ENCODE results near the gene PEX10. TPM values are rescaled to one million over a fixed set of nuclear protein-coding genes. Genes with fewer than 3 reads are reported as not detected.

PEX10 gene
- total RNA-seq, 1 experiment from 2014 or later, result 21.9 TPM

DNA sequence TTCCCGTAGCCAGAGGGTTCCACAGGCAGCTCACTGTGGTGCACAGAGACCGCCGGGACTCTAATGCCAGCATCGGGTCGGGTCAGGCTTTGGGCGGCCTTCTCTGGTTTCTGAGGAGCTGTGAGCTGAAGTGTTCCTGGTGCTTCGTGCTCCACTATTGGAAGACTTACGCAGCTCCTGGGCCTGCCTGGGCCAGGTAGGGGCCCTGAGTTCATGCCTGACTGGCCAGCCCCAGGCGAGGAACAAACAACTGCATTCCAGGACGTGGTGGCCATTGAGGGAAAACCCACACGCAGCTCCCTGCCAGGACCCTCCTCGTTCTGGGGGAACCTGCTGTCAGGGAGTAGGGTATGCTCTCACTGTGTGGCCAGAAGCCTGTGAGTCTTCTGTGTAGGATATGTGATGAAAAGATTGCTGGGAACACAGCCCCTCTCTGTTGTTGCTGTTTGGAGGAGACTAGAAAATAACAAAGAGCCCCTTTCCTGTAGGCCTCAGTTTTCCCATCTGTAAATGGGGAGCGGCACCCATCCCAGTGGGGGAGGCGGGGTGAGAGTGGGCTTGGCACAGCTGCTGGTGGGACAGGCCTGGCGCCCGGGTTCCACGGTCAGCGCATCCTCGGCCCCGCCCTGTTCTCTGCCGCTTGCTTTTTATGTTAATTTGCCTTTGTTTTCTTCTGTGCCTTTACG is 12.3 kb downstream of the PEX10 start:
- intact Hi-C loops (cut with micrococcal nuclease; ENCODE audit: unreplicated experiment), result no loop called here
- no peaks in the 10 kb centered on the region; the same call in 1 of the 2 replicates for H3K36me3 ChIP-seq (ENCODE audit: control insufficient read depth, insufficient read depth, low read length)
- Mint-ChIP-seq H3K27me3 (ENCODE audit: insufficient read depth, unreplicated experiment) (no peaks in the 10 kb centered on the region), H3K36me3 (ENCODE audit: insufficient read depth, unreplicated experiment) (peaks cover 71% of the 10 kb centered on the region), H3K27ac (ENCODE audit: unreplicated experiment) (no peak overlapping the region), H3K4me1 (ENCODE audit: low read depth, unreplicated experiment) (no peaks in the 10 kb centered on the region), H3K9me3 (ENCODE audit: unreplicated experiment) (no peaks in the 10 kb centered on the region), H3K4me3 (ENCODE audit: unreplicated experiment) (no peak overlapping the region)
- ChIA-PET CTCF (no interaction called here), POLR2A (no interaction called here)
- no peak for DNase-seq
- H3K4me3 ChIP-seq (ENCODE audit: low read depth, low read length), result no peak overlapping the region
- no peaks in the 10 kb centered on the region for H3K9me3 ChIP-seq
- H3K27me3 ChIP-seq (replicated peaks; ENCODE audit: control insufficient read depth, insufficient read depth, low read length), result no peaks in the 10 kb centered on the region
- BruUV-seq (replicated peaks), result no TSS peak
- H3K4me1 ChIP-seq, result no peaks in the 10 kb centered on the region
- TF ChIP-seq, protein P1, sequence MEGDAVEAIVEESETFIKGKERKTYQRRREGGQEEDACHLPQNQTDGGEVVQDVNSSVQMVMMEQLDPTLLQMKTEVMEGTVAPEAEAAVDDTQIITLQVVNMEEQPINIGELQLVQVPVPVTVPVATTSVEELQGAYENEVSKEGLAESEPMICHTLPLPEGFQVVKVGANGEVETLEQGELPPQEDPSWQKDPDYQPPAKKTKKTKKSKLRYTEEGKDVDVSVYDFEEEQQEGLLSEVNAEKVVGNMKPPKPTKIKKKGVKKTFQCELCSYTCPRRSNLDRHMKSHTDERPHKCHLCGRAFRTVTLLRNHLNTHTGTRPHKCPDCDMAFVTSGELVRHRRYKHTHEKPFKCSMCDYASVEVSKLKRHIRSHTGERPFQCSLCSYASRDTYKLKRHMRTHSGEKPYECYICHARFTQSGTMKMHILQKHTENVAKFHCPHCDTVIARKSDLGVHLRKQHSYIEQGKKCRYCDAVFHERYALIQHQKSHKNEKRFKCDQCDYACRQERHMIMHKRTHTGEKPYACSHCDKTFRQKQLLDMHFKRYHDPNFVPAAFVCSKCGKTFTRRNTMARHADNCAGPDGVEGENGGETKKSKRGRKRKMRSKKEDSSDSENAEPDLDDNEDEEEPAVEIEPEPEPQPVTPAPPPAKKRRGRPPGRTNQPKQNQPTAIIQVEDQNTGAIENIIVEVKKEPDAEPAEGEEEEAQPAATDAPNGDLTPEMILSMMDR (IDR thresholded peaks at IDR 0.05; ENCODE audit: insufficient read depth in 1 of 2, low read depth in 1 of 2, low read length in 1 of 2, severe bottlenecking in 1 of 2, unreplicated experiment in 1 of 2), result no peak

- intact Hi-C loops (cut with micrococcal nuclease; ENCODE audit: unreplicated experiment), result no loop called here
- Mint-ChIP-seq H3K4me1 (ENCODE audit: low read depth, unreplicated experiment) (no peaks in the 10 kb centered on the region), H3K36me3 (ENCODE audit: insufficient read depth, unreplicated experiment) (peaks cover 75% of the 10 kb centered on the region), H3K9me3 (ENCODE audit: unreplicated experiment) (no peaks in the 10 kb centered on the region), H3K27ac (ENCODE audit: unreplicated experiment) (no peak overlapping the region), H3K4me3 (ENCODE audit: unreplicated experiment) (no peak overlapping the region), H3K27me3 (ENCODE audit: insufficient read depth, unreplicated experiment) (no peaks in the 10 kb centered on the region)
- Histone ChIP-seq H3K36me3 (ENCODE audit: control insufficient read depth, insufficient read depth, low read length) (no peaks in the 10 kb centered on the region; the same call in 1 of the 2 replicates), H3K4me1 (no peaks in the 10 kb centered on the region), H3K9me3 (no peaks in the 10 kb centered on the region), H3K4me3 (ENCODE audit: low read depth, low read length) (no peak overlapping the region), H3K27me3 (replicated peaks; ENCODE audit: control insufficient read depth, insufficient read depth, low read length) (no peaks in the 10 kb centered on the region)
- POLR2A ChIA-PET, result no interaction called here
- DNase-seq, result no peak
- CTCF ChIA-PET, result interaction anchor here (0.5 kb wide), 1 partner anchor 204 kb away, joined by 3 read pairs; no protein-coding TSS in a partner anchor
- TF ChIP-seq, protein P1 (IDR thresholded peaks at IDR 0.05; ENCODE audit: insufficient read depth in 1 of 2, low read depth in 1 of 2, low read length in 1 of 2, severe bottlenecking in 1 of 2, unreplicated experiment in 1 of 2), result no peak
- no TSS peak for BruUV-seq (replicated peaks)
Measured at GRCh38 chr1:2398871-2399270, 13.5 kb downstream of the PEX10 start.

DNA sequence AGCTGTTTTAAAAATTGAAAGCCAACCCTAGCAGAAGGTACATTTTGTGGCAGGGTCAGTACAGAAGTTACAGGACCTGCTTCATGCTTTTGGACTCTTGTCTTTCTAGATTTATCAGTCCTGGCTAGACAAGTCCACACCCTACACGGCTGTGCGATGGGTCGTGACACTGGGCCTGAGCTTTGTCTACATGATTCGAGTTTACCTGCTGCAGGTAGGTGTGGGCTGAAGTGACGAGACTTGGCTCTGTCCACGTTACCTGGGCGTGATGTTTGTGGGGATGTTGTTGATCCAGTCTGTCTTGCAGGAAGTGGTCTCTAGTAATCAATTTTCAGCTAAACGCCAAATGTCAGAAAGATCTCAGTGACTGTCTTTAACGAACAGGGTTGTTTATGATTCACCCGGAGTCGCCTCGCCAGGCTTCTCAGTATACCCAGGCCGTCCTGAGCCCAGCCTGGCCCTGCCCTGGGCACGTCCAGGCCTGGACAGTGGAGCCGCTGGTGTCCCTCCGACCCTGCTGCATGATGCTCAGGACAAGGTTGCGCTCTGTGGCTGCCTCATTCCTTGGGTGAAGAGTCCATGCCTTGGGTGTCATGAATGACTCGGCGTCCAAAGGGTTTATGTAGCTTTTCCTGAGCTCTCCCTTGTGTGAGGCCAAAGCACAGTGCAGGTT is 15.2 kb downstream of the PEX10 start:
- H3K9me3 ChIP-seq, result no peaks in the 10 kb centered on the region
- Mint-ChIP-seq H3K4me3 (ENCODE audit: unreplicated experiment) (no peak overlapping the region), H3K4me1 (ENCODE audit: low read depth, unreplicated experiment) (peaks cover 10% of the 10 kb centered on the region), H3K27me3 (ENCODE audit: insufficient read depth, unreplicated experiment) (no peaks in the 10 kb centered on the region), H3K27ac (ENCODE audit: unreplicated experiment) (no peak overlapping the region), H3K9me3 (ENCODE audit: unreplicated experiment) (no peaks in the 10 kb centered on the region), H3K36me3 (ENCODE audit: insufficient read depth, unreplicated experiment) (peaks cover 71% of the 10 kb centered on the region)
- ChIA-PET POLR2A (no interaction called here), CTCF (no interaction called here)
- no TSS peak for BruUV-seq (replicated peaks)
- intact Hi-C loops (cut with micrococcal nuclease; ENCODE audit: unreplicated experiment), result no loop called here
- TF ChIP-seq, protein P1 (IDR thresholded peaks at IDR 0.05; ENCODE audit: insufficient read depth in 1 of 2, low read depth in 1 of 2, low read length in 1 of 2, severe bottlenecking in 1 of 2, unreplicated experiment in 1 of 2), result no peak
- no peak overlapping the region for H3K4me3 ChIP-seq (ENCODE audit: low read depth, low read length)
- peaks cover 11% of the 10 kb centered on the region; the same call in 1 of the 2 replicates for H3K4me1 ChIP-seq
- H3K36me3 ChIP-seq (ENCODE audit: control insufficient read depth, insufficient read depth, low read length), result no peaks in the 10 kb centered on the region; the same call in 1 of the 2 replicates
- no peak for DNase-seq
- no peaks in the 10 kb centered on the region for H3K27me3 ChIP-seq (replicated peaks; ENCODE audit: control insufficient read depth, insufficient read depth, low read length)
